Psoas muscle (tissue), 8 donors: ENCODE data around the gene TENM4. TPM values are rescaled to one million over a fixed set of nuclear protein-coding genes. Genes with fewer than 3 reads are reported as not detected.

Experiments
- ATAC-seq, 4 donors: fragments of 200-7000 bp; cut with Tn5 transposase; one replicate each; pipeline ENCODE4 v1.9.1; 2020; ENCODE audit warnings: moderate library complexity in 3 of 4, mild to moderate bottlenecking in 2 of 4
- DNase-seq, 2 donors: peaks; one replicate each; pipeline ENCODE4 v3.0.0-alpha.2; 2020
- H3K27ac ChIP-seq: fragments of 200-600 bp; one replicate; pipeline ENCODE4 v1.8.0; 2022
- H3K27me3 ChIP-seq, 3 donors: fragments of 200-600 bp in 1 of 3; one replicate each; pipeline versions ENCODE4 v1.6.1 to v1.8.0; 2013 to 2022; ENCODE audit warnings: low read length in 2 of 3, mild to moderate bottlenecking in 2 of 3, moderate library complexity in 1 of 3; ENCODE audit not compliant: insufficient read depth in 3 of 3
- H3K36me3 ChIP-seq, 2 donors: fragments of 200-600 bp in 1 of 2; one replicate each; pipeline versions ENCODE4 v1.6.1 to v1.8.0; 2013 to 2022; ENCODE audit warnings: low read depth in 1 of 2, mild to moderate bottlenecking in 1 of 2, moderate library complexity in 1 of 2; ENCODE audit not compliant: insufficient read depth in 1 of 2
- H3K4me1 ChIP-seq: fragments of 200-600 bp; one replicate; pipeline ENCODE4 v1.8.0; 2022
- H3K4me3 ChIP-seq: fragments of 200-600 bp; one replicate; pipeline ENCODE4 v1.8.0; 2022; ENCODE audit warnings: mild to moderate bottlenecking
- H3K9me3 ChIP-seq: fragments of 200-600 bp; one replicate; pipeline ENCODE4 v1.8.0; 2022
- WGBS, 3 donors: extraction: QIAGEN DNeasy Blood & Tissue Kit; methylation state at CpG; one replicate each; pipeline versions ENCODE4 v1.1.6 to v1.1.7; 2013; 5-methylcytosine and 5-hydroxymethylcytosine counted together
- intact Hi-C, 2 donors: fragments of 100-400 bp; cut with DNase I; formaldehyde crosslinking; loops; one replicate each; pipeline versions ENCODE4 v1.11.0 to v1.14.2; 2022
- polyA plus RNA-seq, 3 donors: library from polyadenylated mRNA; stranded (reverse); fragments of 200-250 nt; gene quantifications; one replicate each; pipeline ENCODE4 v1.2.3, GENCODE V29; 2013
- total RNA-seq, 4 donors: library from RNA; stranded (reverse); fragmentation: NEBNext Ultra II Directional in 2 of 4; extraction: Animal tissue kit (Norgen Biotek cat#: 25700) in 2 of 4; gene quantifications; one replicate each; pipeline versions ENCODE4 v1.2.1 to v1.2.4, GENCODE V29; 2021 to 2023
- TF ChIP-seq, protein P1 (sequence below): fragments of 200-600 bp; IDR thresholded peaks from one replicate; pipeline ENCODE4 v1.8.0; 2022; ENCODE audit warnings: antibody characterized with exemption
- donor health status: healthy with polysubstance abuse.
- donor health status: DM: no; HTN: no; CAD: no; lungs with moderate emphysema.
- donor health status: Bipolar disorder and iron deficiency.
- donor health status: healthy.
- donor health status: DM: yes; HTN: yes; CAD: no.
- donor health status: DM: no; HTN: no; CAD: no.
- donor health status: DM: no; HTN: no; CAD: no.
- donor health status: DM: yes; HTN: yes; CAD: no.

TENM4 gene
- total and polyA plus RNA-seq, 7 donors = 0.05 to 1.7 (median 0.48) TPM

- Histone ChIP-seq H3K36me3 (no peaks in the 10 kb centered on the region), H3K27me3 (no peaks in the 10 kb centered on the region), H3K4me1 (no peaks in the 10 kb centered on the region), H3K9me3 (no peaks in the 10 kb centered on the region), H3K27ac (no peak overlapping the region), H3K4me3 (no peak overlapping the region)
- WGBS, 3 donors = 87 to 91% (median 89%) methylated on average over 2 of the region's 2 CpGs
- intact Hi-C loops = no loop called here
- TF ChIP-seq, protein P1, sequence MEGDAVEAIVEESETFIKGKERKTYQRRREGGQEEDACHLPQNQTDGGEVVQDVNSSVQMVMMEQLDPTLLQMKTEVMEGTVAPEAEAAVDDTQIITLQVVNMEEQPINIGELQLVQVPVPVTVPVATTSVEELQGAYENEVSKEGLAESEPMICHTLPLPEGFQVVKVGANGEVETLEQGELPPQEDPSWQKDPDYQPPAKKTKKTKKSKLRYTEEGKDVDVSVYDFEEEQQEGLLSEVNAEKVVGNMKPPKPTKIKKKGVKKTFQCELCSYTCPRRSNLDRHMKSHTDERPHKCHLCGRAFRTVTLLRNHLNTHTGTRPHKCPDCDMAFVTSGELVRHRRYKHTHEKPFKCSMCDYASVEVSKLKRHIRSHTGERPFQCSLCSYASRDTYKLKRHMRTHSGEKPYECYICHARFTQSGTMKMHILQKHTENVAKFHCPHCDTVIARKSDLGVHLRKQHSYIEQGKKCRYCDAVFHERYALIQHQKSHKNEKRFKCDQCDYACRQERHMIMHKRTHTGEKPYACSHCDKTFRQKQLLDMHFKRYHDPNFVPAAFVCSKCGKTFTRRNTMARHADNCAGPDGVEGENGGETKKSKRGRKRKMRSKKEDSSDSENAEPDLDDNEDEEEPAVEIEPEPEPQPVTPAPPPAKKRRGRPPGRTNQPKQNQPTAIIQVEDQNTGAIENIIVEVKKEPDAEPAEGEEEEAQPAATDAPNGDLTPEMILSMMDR = no peak
- no peak for ATAC-seq
- no peak for DNase-seq
Observed at GRCh38 chr11:79208126-79208525, 232.7 kb downstream of the TENM4 start.

DNA sequence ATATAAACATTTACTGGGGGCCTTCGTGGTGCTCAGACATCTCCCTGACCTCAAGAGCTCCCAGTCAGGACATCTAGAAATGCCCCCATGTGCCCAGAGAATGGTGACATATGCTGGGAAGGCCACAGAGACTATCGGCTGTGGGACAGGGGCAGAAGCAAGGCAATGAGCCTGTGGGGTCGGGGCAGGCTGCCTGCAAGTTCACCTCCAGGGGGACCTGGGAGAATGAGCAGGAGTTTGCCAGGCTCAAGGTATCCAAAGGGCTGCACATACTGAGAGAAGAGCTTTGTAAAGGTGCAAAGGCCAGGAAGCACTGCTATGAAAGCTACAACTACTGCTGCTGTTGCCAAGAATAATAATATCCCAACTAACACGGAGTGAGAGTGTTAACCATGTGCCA is 233.9 kb downstream of the TENM4 start:
- Histone ChIP-seq H3K4me3 (no peak overlapping the region), H3K9me3 (no peaks in the 10 kb centered on the region), H3K4me1 (no peaks in the 10 kb centered on the region), H3K27ac (no peak overlapping the region), H3K36me3 (no peaks in the 10 kb centered on the region), H3K27me3 (no peaks in the 10 kb centered on the region)
- DNase-seq (no peak), ATAC-seq (no peak)
- TF ChIP-seq, protein P1 = no peak
- 67 to 82% (median 74%) methylated on average over 4 of the region's 4 CpGs for WGBS, 3 donors
- intact Hi-C loops = no loop called here

- Histone ChIP-seq H3K36me3 (no peaks in the 10 kb centered on the region), H3K27ac (no peak overlapping the region), H3K27me3 (no peaks in the 10 kb centered on the region), H3K4me3 (no peak overlapping the region), H3K9me3 (no peaks in the 10 kb centered on the region), H3K4me1 (no peaks in the 10 kb centered on the region)
- TF ChIP-seq, protein P1 = no peak
- DNase-seq (no peak), ATAC-seq (no peak)
- 80 to 100% (median 88%) methylated on average over 1 of the region's 1 CpG for WGBS, 3 donors
- intact Hi-C loops = no loop called here
Observed at GRCh38 chr11:79205786-79206185, 235.0 kb downstream of the TENM4 start.

GRCh38 chr11:79201677-79202347 is 239.0 kb downstream of the TENM4 start:
- Histone ChIP-seq H3K4me3 (no peak overlapping the region), H3K27me3 (no peaks in the 10 kb centered on the region), H3K4me1 (no peaks in the 10 kb centered on the region), H3K27ac (no peak overlapping the region), H3K9me3 (no peaks in the 10 kb centered on the region), H3K36me3 (no peaks in the 10 kb centered on the region)
- WGBS, 3 donors = 83 to 86% (median 84%) methylated on average over 3 of the region's 3 CpGs
- no peak for DNase-seq
- intact Hi-C loops = no loop called here
- TF ChIP-seq, protein P1 = no peak
- ATAC-seq = no peak
